Transverse colon (tissue), 4 donors: Measurements from ENCODE around the gene CHID1. TPM values are rescaled to one million over a fixed set of nuclear protein-coding genes. Genes with fewer than 3 reads are reported as not detected.

Source experiments
- DNase-seq: peaks from one replicate; pipeline ENCODE4 v3.0.0-alpha.2; 2019
- H3K27ac ChIP-seq, 4 donors: fragments of 200-600 bp; sonication (generic); 2 replicates each; pipeline ENCODE4 v1.5.1; 2016 to 2018; ENCODE audit warnings: inconsistent platforms in 4 of 4
- H3K27me3 ChIP-seq: fragments of 200-600 bp; sonication (generic); 2 replicates; pipeline ENCODE4 v1.5.1; 2017; ENCODE audit warnings: inconsistent platforms
- H3K36me3 ChIP-seq, 4 donors: fragments of 200-600 bp; sonication (generic); 2 replicates each; pipeline ENCODE4 v1.5.1; 2017 to 2019; ENCODE audit warnings: inconsistent platforms in 4 of 4
- H3K4me1 ChIP-seq, 4 donors: fragments of 200-600 bp; sonication (generic); 2 replicates each; pipeline ENCODE4 v1.5.1; 2017 to 2020; ENCODE audit warnings: inconsistent platforms in 4 of 4
- H3K4me3 ChIP-seq, 4 donors: fragments of 200-600 bp; sonication (generic); 1 replicate in 1 of 4; 2 replicates in 3 of 4; pipeline versions ENCODE4 v1.5.1 to v1.6.1; 2017 to 2019; ENCODE audit warnings: inconsistent platforms in 4 of 4
- H3K9me3 ChIP-seq, 2 donors: fragments of 200-600 bp; sonication (generic); 2 replicates each; pipeline ENCODE4 v1.5.1; 2017 to 2019; ENCODE audit warnings: inconsistent platforms in 2 of 2
- EP300 ChIP-seq: sonication (generic); formaldehyde crosslinking; IDR thresholded peaks from one replicate; pipeline ENCODE4 v1.6.1; 2017; ENCODE audit warnings: antibody characterized with exemption, low read depth
- POLR2A ChIP-seq: fragments of 450-650 bp; IDR thresholded peaks from one replicate; pipeline ENCODE4 v1.6.1; 2016; ENCODE audit warnings: antibody characterized with exemption, mild to moderate bottlenecking, moderate library complexity
- POLR2AphosphoS5 ChIP-seq, 3 donors: sonication (generic); formaldehyde crosslinking; IDR thresholded peaks; one replicate each; pipeline ENCODE4 v1.6.1; 2016; ENCODE audit warnings: antibody characterized with exemption in 3 of 3
- WGBS, 2 donors: methylation state at CpG; one replicate each; pipeline ENCODE4 v1.1.5; 2018; ENCODE audit warnings: low coverage in 1 of 2; 5-methylcytosine and 5-hydroxymethylcytosine counted together
- in situ Hi-C, 4 donors: fragments of 200-750 bp; cut with MboI; loops; one replicate each; pipeline versions ENCODE4 v1.15.0 to v1.15.1; 2017; ENCODE audit warnings: low sequenced_read_pairs in 3 of 4, low pct_ligation_motif_present in 1 of 4, low pct_unique_long_range_greater_than_20kb in 1 of 4
- intact Hi-C: fragments of 100-400 bp; cut with DNase I; formaldehyde crosslinking; loops from one replicate; pipeline ENCODE4 v1.15.1; 2023; ENCODE audit warnings: low total_unique reads
- total RNA-seq, 4 donors: library from RNA; depleted of rRNA; stranded (reverse); fragments of >200 nt; gene quantifications; one replicate each; pipeline ENCODE4 v1.1.0, GENCODE V29; 2016
- TF ChIP-seq, protein P1 (sequence below), 5 experiments: fragments of 200-600 bp in 3 of 5; fragments of 450-650 bp in 2 of 5; sonication (generic) in 3 of 5; IDR thresholded peaks; 1 replicate in 2 of 5; 2 replicates in 3 of 5; pipeline ENCODE4 v1.5.1; 2016 to 2017; ENCODE audit warnings: antibody characterized with exemption in 5 of 5, inconsistent platforms in 3 of 5, mild to moderate bottlenecking in 2 of 5, moderate library complexity in 1 of 5

Gene CHID1
- total RNA-seq, 4 donors from 2014 or later, result 15.3 to 58.2 (median 41.4) TPM

- TF ChIP-seq POLR2A, result no peak
- TF ChIP-seq EP300, result no peak
- TF ChIP-seq POLR2AphosphoS5 (IDR thresholded peaks at IDR 0.05), result no peak
- TF ChIP-seq, protein P1, sequence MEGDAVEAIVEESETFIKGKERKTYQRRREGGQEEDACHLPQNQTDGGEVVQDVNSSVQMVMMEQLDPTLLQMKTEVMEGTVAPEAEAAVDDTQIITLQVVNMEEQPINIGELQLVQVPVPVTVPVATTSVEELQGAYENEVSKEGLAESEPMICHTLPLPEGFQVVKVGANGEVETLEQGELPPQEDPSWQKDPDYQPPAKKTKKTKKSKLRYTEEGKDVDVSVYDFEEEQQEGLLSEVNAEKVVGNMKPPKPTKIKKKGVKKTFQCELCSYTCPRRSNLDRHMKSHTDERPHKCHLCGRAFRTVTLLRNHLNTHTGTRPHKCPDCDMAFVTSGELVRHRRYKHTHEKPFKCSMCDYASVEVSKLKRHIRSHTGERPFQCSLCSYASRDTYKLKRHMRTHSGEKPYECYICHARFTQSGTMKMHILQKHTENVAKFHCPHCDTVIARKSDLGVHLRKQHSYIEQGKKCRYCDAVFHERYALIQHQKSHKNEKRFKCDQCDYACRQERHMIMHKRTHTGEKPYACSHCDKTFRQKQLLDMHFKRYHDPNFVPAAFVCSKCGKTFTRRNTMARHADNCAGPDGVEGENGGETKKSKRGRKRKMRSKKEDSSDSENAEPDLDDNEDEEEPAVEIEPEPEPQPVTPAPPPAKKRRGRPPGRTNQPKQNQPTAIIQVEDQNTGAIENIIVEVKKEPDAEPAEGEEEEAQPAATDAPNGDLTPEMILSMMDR (IDR thresholded peaks at IDR 0.05), result no peak
- 87% methylated on average over 12 of the region's 12 CpGs; no CpG with 5 or more reads in 1 of the 2 donors for WGBS, 2 donors
- Histone ChIP-seq H3K4me3 (no peak overlapping the region), H3K9me3 (no peaks in the 10 kb centered on the region), H3K27ac (no peak overlapping the region), H3K27me3 (peaks cover 7% of the 10 kb centered on the region), H3K4me1 (no peaks in the 10 kb centered on the region), H3K36me3 (no peaks in the 10 kb centered on the region)
- in situ Hi-C loops, result loop anchor here in 2 of 4 donors (25.0 kb wide), 1 partner anchor 168 kb away; the partner anchor contains the start of gene MUC6 (in 2 of the 2)
- DNase-seq, result no peak
- intact Hi-C loops, result no loop called here
Observed at GRCh38 chr11:868802-869201, 41.8 kb downstream of the CHID1 start.

- TF ChIP-seq EP300 (no peak), POLR2AphosphoS5 (IDR thresholded peaks at IDR 0.05) (no peak), POLR2A (no peak)
- TF ChIP-seq, protein P1 (IDR thresholded peaks at IDR 0.05), result no peak
- 92% methylated on average over 17 of the region's 17 CpGs; no CpG with 5 or more reads in 1 of the 2 donors for WGBS, 2 donors
- in situ Hi-C loops, result loop anchor here in 2 of 4 donors (25.0 kb wide), 1 partner anchor 169 kb away; the partner anchor contains the start of gene MUC6 (in 2 of the 2)
- no peaks in the 10 kb centered on the region for H3K9me3 ChIP-seq
- peaks cover 11% of the 10 kb centered on the region for H3K27me3 ChIP-seq
- H3K27ac ChIP-seq, result no peak overlapping the region
- intact Hi-C loops, result no loop called here
- H3K36me3 ChIP-seq, result no peaks in the 10 kb centered on the region
- no peaks in the 10 kb centered on the region for H3K4me1 ChIP-seq
- DNase-seq, result no peak
- H3K4me3 ChIP-seq, result no peak overlapping the region
Observed at GRCh38 chr11:868394-868793, 42.2 kb downstream of the CHID1 start.

DNA sequence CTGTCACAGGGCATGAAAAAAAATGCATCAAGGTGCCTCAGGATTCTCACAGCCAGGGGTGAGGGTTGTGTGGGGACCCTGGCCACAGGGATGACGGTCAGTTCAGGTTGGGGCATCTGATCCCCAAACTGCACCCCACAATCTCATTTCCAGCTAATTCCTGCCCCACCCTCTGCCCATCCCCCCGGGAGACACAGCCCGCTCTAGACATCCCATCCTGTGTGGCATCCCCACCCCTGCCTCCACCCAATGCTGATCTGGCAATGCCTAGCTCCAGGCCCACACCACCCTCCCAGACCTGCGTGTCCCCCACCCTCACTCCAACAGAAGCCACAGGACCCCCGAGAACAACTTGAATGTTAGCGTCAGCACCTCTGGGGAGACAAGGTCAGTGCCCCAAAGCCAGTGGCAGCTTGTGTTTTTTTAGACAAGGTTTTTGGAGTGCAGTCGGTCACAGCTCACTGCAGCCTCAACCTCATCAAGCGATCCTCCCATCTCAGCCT is 42.7 kb downstream of the CHID1 start:
- TF ChIP-seq EP300 (no peak), POLR2AphosphoS5 (IDR thresholded peaks at IDR 0.05) (no peak), POLR2A (no peak)
- TF ChIP-seq, protein P1 (IDR thresholded peaks at IDR 0.05), result no peak
- Histone ChIP-seq H3K4me1 (no peaks in the 10 kb centered on the region), H3K27ac (no peak overlapping the region), H3K27me3 (peaks cover 16% of the 10 kb centered on the region), H3K4me3 (no peak overlapping the region), H3K9me3 (no peaks in the 10 kb centered on the region), H3K36me3 (no peaks in the 10 kb centered on the region)
- 91% methylated on average over 8 of the region's 8 CpGs; no CpG with 5 or more reads in 1 of the 2 donors for WGBS, 2 donors
- intact Hi-C loops (no loop called here), in situ Hi-C loops (loop anchor here in 2 of 4 donors (25.0 kb wide), 1 partner anchor 169 kb away; the partner anchor contains the start of gene MUC6 (in 2 of the 2))
- no peak for DNase-seq

GRCh38 chr11:866481-866880 is 44.1 kb downstream of the CHID1 start:
- Histone ChIP-seq H3K4me1 (peaks cover 0 to 10% (median 4%) of the 10 kb centered on the region in 4 donors), H3K4me3 (no peak overlapping the region), H3K36me3 (no peaks in the 10 kb centered on the region), H3K27ac (no peak overlapping the region), H3K27me3 (peaks cover 30% of the 10 kb centered on the region), H3K9me3 (no peaks in the 10 kb centered on the region)
- intact Hi-C loops (no loop called here), in situ Hi-C loops (loop anchor here in 2 of 4 donors (25.0 kb wide), 1 partner anchor 171 kb away; the partner anchor contains the start of gene MUC6 (in 2 of the 2))
- DNase-seq, result no peak
- WGBS, 2 donors, result 87% methylated on average over 14 of the region's 14 CpGs; no CpG with 5 or more reads in 1 of the 2 donors
- TF ChIP-seq, protein P1 (IDR thresholded peaks at IDR 0.05), result no peak
- TF ChIP-seq POLR2AphosphoS5 (IDR thresholded peaks at IDR 0.05) (no peak), EP300 (no peak), POLR2A (no peak)
